Left lung (tissue), 10 donors: ENCODE data around the gene RAX. TPM values are rescaled to one million over a fixed set of nuclear protein-coding genes. Genes with fewer than 3 reads are reported as not detected.

Experiments used
- ATAC-seq: fragments of 200-7000 bp; cut with Tn5 transposase; one replicate; pipeline ENCODE4 v1.9.1; 2020; ENCODE audit warnings: moderate library complexity
- DNase-seq, 4 donors: peaks; one replicate each; pipeline ENCODE4 v3.0.0-alpha.2; 2013 to 2020
- H3K27ac ChIP-seq, 2 donors: fragments of 200-600 bp; sonication (generic) in 1 of 2; one replicate each; pipeline versions ENCODE4 v1.5.0 to v1.8.0; 2020 to 2021
- H3K27me3 ChIP-seq, 2 donors: fragments of 200-600 bp; sonication (generic) in 1 of 2; one replicate each; pipeline versions ENCODE4 v1.5.0 to v1.8.0; 2020 to 2021
- H3K36me3 ChIP-seq, 2 donors: fragments of 200-600 bp; sonication (generic) in 1 of 2; one replicate each; pipeline versions ENCODE4 v1.5.0 to v1.8.0; 2020 to 2021
- H3K4me1 ChIP-seq, 2 donors: fragments of 200-600 bp; one replicate each; pipeline ENCODE4 v1.8.0; 2021
- H3K4me3 ChIP-seq, 2 donors: fragments of 200-600 bp; sonication (generic) in 1 of 2; one replicate each; pipeline versions ENCODE4 v1.5.0 to v1.8.0; 2020 to 2021; ENCODE audit warnings: mild to moderate bottlenecking in 1 of 2
- H3K9me3 ChIP-seq, 2 donors: fragments of 200-600 bp; sonication (generic) in 1 of 2; one replicate each; pipeline versions ENCODE4 v1.5.0 to v1.8.0; 2020 to 2021
- intact Hi-C, 2 donors: fragments of 100-400 bp; cut with DNase I; formaldehyde crosslinking; loops; one replicate each; pipeline versions ENCODE4 v1.11.2 to v1.14.2; 2022
- polyA plus RNA-seq, 6 donors: library from polyadenylated mRNA; unstranded; fragments of 120-200 nt; gene quantifications; one replicate each; pipeline ENCODE4 v1.2.1, GENCODE V29; 2013; ENCODE audit not compliant: insufficient read length in 6 of 6
- total RNA-seq, 2 donors: library from RNA; stranded (reverse); fragmentation: NEBNext Ultra II Directional; extraction: Animal tissue kit (Norgen Biotek cat#: 25700); gene quantifications; one replicate each; pipeline ENCODE4 v1.2.1, GENCODE V29; 2021
- TF ChIP-seq, protein P1 (sequence below), 2 donors: fragments of 200-600 bp; sonication (generic) in 1 of 2; IDR thresholded peaks; one replicate each; pipeline versions ENCODE4 v1.5.0 to v1.8.0; 2021; ENCODE audit warnings: antibody characterized with exemption in 2 of 2
- donor health status: DM: no; HTN: yes; CAD: no.
- donor health status: DM: no; HTN: no; CAD: no.

The RAX gene
- total and polyA plus RNA-seq, 8 donors = not detected

DNA sequence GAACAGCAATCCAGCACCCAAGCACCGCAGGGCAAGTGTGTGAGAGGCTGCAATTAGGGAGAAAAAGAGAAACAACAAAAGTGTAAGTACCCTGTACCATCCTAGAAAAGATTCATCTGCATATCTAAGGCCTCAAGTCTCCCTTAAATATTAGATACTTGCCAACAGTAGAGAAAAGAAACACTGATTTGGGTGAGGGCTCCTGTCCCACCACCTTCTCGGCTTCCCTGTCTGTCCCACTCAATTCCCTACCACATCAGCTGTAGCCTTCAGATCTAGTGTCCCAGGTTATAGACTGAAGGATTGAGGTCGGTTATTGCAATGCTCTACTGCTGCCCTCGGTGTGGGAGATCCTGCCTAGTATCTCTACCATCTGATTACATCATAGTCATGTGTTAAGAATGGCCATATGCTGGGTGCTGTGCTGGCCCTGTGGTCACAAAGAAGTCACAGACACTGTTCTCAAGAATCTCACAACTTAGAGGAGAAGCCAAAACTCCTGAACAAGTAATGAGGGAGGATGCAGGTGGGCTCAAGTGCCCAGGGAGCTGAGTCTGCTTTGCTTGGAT, 2.5 kb downstream of the RAX start:
- Histone ChIP-seq H3K27me3 (peaks cover 98 to 100% of the 10 kb centered on the region in 2 donors), H3K4me1 (peaks cover 9 to 42% of the 10 kb centered on the region in 2 donors), H3K4me3 (no peak overlapping the region), H3K36me3 (no peaks in the 10 kb centered on the region), H3K9me3 (no peaks in the 10 kb centered on the region), H3K27ac (no peak overlapping the region)
- TF ChIP-seq, protein P1, sequence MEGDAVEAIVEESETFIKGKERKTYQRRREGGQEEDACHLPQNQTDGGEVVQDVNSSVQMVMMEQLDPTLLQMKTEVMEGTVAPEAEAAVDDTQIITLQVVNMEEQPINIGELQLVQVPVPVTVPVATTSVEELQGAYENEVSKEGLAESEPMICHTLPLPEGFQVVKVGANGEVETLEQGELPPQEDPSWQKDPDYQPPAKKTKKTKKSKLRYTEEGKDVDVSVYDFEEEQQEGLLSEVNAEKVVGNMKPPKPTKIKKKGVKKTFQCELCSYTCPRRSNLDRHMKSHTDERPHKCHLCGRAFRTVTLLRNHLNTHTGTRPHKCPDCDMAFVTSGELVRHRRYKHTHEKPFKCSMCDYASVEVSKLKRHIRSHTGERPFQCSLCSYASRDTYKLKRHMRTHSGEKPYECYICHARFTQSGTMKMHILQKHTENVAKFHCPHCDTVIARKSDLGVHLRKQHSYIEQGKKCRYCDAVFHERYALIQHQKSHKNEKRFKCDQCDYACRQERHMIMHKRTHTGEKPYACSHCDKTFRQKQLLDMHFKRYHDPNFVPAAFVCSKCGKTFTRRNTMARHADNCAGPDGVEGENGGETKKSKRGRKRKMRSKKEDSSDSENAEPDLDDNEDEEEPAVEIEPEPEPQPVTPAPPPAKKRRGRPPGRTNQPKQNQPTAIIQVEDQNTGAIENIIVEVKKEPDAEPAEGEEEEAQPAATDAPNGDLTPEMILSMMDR (IDR thresholded peaks at IDR 0.05) = no peak
- intact Hi-C loops = no loop called here
- DNase-seq (no peak), ATAC-seq (no peak)

DNA sequence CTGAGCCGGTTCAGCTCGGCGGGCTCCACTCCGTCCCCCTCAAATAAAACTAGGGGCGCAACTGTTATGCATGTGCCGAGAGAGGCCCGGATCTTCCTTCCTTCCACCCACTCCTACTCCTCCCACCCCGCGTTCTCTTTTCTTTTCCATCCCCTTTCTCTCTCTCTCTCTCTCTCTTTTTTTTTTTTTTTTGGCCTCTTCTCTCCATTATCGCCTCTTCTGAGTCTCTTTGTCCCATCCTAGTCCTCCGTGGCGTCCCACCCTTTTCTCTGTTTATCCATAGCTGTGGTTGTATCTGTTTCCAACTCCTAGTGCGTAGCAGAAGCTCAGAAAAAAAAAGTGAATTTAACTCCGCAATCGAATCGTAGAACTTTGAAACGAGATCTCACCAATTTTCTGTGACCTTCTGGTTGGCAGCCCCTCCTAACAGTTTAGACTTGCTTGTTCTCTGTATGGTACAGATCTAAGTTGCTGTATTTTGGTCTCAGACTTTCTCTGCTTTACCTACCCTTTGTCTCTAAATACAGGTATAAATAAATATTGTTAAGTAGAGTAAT, 3.6 kb downstream of the RAX start:
- no peaks in the 10 kb centered on the region for H3K9me3 ChIP-seq
- no peak overlapping the region for H3K27ac ChIP-seq
- ATAC-seq (no peak), DNase-seq (no peak)
- no peaks in the 10 kb centered on the region for H3K36me3 ChIP-seq
- H3K4me1 ChIP-seq = peaks cover 13 to 48% of the 10 kb centered on the region in 2 donors
- TF ChIP-seq, protein P1 (IDR thresholded peaks at IDR 0.05) = no peak
- intact Hi-C loops = no loop called here
- no peak overlapping the region for H3K4me3 ChIP-seq
- peaks cover 99 to 100% of the 10 kb centered on the region in 2 donors for H3K27me3 ChIP-seq

DNA sequence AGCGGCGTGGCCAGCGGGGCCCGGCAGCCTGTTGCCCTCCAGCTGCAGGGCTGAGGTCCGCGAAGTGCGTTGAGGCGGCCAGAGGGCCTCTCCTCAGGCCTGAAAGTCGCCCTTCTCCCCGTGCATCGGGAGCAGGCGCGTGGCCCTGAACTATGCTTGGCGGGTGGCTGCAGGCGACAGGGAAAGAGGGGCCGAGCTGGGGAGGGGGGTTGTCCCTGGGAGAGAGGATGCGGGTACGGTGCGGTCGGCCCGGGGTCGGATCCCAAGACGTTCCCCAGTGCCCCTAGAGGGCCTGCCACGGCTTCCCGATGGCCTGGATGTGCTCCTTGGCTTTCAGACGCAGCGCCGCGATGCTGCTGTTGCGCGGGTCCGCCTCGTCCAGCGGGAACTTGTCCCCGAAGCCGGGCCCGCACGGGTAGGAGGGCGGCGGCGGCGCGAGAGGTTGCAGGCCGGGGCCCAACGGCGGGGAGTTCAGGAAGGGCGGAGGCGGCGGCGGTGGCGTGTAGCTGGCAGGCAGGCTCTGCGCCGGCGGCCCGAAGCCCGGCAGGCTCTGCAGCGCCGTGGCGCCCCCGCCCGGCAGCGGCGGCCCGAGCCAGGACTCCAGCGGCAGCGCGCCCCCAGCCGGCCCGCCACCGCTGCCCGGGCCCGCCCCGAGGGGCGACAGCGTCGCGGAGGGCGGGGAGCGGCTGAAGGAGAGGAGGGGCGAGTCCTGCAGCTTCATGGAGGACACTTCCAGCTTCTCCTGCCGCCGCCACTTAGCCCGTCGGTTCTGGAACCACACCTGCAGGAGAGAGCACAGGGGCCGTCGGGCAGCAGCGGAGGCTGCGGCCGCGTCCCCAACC, 4.3 kb downstream of the RAX start:
- Histone ChIP-seq H3K4me1 (peaks cover 13 to 47% of the 10 kb centered on the region in 2 donors), H3K36me3 (no peaks in the 10 kb centered on the region), H3K9me3 (no peaks in the 10 kb centered on the region), H3K4me3 (no peak overlapping the region), H3K27ac (no peak overlapping the region), H3K27me3 (peaks cover 99 to 100% of the 10 kb centered on the region in 2 donors)
- peak in 2 of 4 donors; percentile 45 to 83 for DNase-seq
- intact Hi-C loops = no loop called here
- ATAC-seq = peak; percentile 77
- TF ChIP-seq, protein P1 (IDR thresholded peaks at IDR 0.05) = no peak

DNA sequence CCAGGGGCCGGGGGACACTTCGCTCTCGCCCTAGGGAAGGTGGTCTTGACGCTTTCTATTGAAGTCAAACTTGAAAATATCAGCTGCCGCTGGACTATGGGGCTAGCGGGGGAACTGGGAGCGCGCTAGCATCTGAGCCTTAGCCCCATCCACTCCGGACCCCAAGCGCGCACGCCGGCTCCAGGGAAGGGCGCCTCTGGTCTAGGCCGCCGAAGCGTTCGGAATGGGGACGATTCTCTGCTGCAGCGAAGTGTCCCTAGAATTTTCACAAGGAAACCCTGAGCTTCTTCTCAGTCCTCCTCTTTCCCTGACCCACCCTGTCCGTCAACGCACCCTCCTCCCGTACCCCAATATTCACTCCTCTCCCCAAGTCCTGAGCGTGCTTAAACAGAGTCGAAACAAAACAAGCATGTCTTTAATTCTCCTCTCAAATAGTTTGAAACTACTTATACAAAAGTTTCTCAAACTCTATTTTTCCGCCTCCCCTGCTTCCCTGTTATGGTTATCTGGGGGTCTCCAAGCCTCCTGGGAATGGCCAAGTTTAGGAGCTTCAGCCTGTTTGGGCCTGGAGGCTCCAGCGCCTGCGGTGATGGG, 5.0 kb downstream of the RAX start:
- no peak for DNase-seq
- H3K9me3 ChIP-seq = no peaks in the 10 kb centered on the region
- TF ChIP-seq, protein P1 (IDR thresholded peaks at IDR 0.05) = no peak
- ATAC-seq = no peak
- H3K4me1 ChIP-seq = peaks cover 10 to 39% of the 10 kb centered on the region in 2 donors
- no peak overlapping the region for H3K4me3 ChIP-seq
- no peaks in the 10 kb centered on the region for H3K36me3 ChIP-seq
- no peak overlapping the region for H3K27ac ChIP-seq
- peaks cover 99 to 100% of the 10 kb centered on the region in 2 donors for H3K27me3 ChIP-seq
- intact Hi-C loops = no loop called here
